ENCODE results near the gene FREM1.

FREM1 gene

DNA sequence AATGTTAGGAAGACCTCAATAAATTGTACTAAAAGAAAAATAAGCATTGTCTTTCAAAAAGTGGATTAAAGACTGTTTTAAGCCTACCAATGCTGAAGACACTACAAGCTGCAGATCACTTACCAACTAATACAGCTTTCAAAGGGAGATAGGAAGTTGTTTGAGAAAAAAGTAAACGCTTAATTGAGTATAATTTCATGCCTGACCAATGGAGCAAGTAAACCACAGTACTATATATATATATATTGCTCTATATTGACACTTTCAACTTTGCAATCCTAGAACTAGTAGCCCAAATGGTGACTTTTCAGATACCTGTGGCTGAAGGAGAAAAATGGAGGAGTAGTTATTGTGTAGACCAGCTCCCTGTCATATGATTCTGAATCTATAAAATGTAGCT is 85.7 kb downstream of the FREM1 start:
- H3K9me3 ChIP-seq (ENCODE audit: control insufficient read depth, low read length), result no peaks in the 10 kb centered on the region
- DNase-seq, result no peak
- H3K4me1 ChIP-seq (ENCODE audit: control insufficient read depth, insufficient read depth, low read length, poor library complexity, severe bottlenecking), result no peaks in the 10 kb centered on the region
- H3K4me3 ChIP-seq (ENCODE audit: insufficient read depth, low read depth, low read length, poor library complexity, severe bottlenecking), result no peak overlapping the region
- no peak overlapping the region for H3K27ac ChIP-seq (ENCODE audit: insufficient read depth, low read length, poor library complexity, severe bottlenecking)
- H3K27me3 ChIP-seq (replicated peaks; ENCODE audit: control insufficient read depth, insufficient read depth, low read length, poor library complexity, severe bottlenecking), result no peaks in the 10 kb centered on the region
- no peaks in the 10 kb centered on the region for H3K36me3 ChIP-seq (ENCODE audit: control insufficient read depth, insufficient read depth, low read length)

- no peaks in the 10 kb centered on the region for H3K36me3 ChIP-seq (ENCODE audit: control insufficient read depth, insufficient read depth, low read length)
- DNase-seq, result no peak
- no peaks in the 10 kb centered on the region for H3K9me3 ChIP-seq (ENCODE audit: control insufficient read depth, low read length)
- no peak overlapping the region for H3K4me3 ChIP-seq (ENCODE audit: insufficient read depth, low read depth, low read length, poor library complexity, severe bottlenecking)
- H3K27me3 ChIP-seq (replicated peaks; ENCODE audit: control insufficient read depth, insufficient read depth, low read length, poor library complexity, severe bottlenecking), result no peaks in the 10 kb centered on the region
- no peak overlapping the region for H3K27ac ChIP-seq (ENCODE audit: insufficient read depth, low read length, poor library complexity, severe bottlenecking)
- H3K4me1 ChIP-seq (ENCODE audit: control insufficient read depth, insufficient read depth, low read length, poor library complexity, severe bottlenecking), result no peaks in the 10 kb centered on the region
These were observed 86.4 kb downstream of the FREM1 start for GRCh38 chr9:14823800-14824199.

DNA sequence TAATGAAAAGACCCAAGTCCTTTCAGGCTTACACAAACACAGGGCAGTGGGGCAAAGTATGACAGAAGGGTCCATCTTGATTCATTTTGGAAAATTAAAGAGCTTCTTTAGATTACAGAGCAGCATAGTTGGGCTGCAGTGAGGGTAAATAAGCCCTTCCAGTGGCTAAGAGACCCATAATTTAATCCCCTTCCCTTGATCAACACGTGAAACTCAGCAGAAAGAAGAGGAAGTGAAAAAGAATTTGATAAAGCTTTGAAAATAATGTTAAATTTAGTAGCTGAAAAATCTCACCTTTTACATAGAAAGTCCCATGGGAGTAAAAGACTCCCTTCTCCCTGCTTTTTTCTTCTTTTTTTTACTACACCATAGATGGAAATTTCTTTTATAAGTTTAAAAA is 87.6 kb downstream of the FREM1 start:
- Histone ChIP-seq H3K36me3 (ENCODE audit: control insufficient read depth, insufficient read depth, low read length) (no peaks in the 10 kb centered on the region), H3K27me3 (replicated peaks; ENCODE audit: control insufficient read depth, insufficient read depth, low read length, poor library complexity, severe bottlenecking) (no peaks in the 10 kb centered on the region), H3K4me3 (ENCODE audit: insufficient read depth, low read depth, low read length, poor library complexity, severe bottlenecking) (no peak overlapping the region), H3K9me3 (ENCODE audit: control insufficient read depth, low read length) (no peaks in the 10 kb centered on the region), H3K27ac (ENCODE audit: insufficient read depth, low read length, poor library complexity, severe bottlenecking) (no peak overlapping the region), H3K4me1 (ENCODE audit: control insufficient read depth, insufficient read depth, low read length, poor library complexity, severe bottlenecking) (no peaks in the 10 kb centered on the region)
- no peak for DNase-seq

GRCh38 chr9:14819183-14819582 is 91.0 kb downstream of the FREM1 start:
- no peaks in the 10 kb centered on the region for H3K27me3 ChIP-seq (replicated peaks; ENCODE audit: control insufficient read depth, insufficient read depth, low read length, poor library complexity, severe bottlenecking)
- H3K27ac ChIP-seq (ENCODE audit: insufficient read depth, low read length, poor library complexity, severe bottlenecking), result no peak overlapping the region
- no peaks in the 10 kb centered on the region for H3K9me3 ChIP-seq (ENCODE audit: control insufficient read depth, low read length)
- no peaks in the 10 kb centered on the region for H3K4me1 ChIP-seq (ENCODE audit: control insufficient read depth, insufficient read depth, low read length, poor library complexity, severe bottlenecking)
- no peak for DNase-seq
- H3K36me3 ChIP-seq (ENCODE audit: control insufficient read depth, insufficient read depth, low read length), result no peaks in the 10 kb centered on the region
- no peak overlapping the region for H3K4me3 ChIP-seq (ENCODE audit: insufficient read depth, low read depth, low read length, poor library complexity, severe bottlenecking)

DNA sequence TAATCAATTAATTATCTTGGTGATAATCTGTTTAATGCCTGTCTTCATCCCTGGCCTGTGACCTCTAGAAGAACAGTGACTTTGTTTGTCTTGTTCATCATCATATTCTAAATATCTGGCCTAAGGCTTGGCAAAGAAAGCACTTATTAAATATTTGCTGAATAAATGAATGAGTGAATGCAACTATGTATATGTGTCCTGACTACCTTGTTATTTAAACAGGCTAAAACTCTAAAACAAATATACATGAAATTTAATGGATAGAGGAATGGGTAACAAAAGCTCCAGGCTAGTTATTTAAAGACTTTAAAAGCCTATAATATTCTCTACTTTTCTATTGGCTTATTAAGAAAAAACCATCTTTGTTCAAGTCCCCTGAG is 96.0 kb downstream of the FREM1 start:
- DNase-seq, result no peak
- H3K4me1 ChIP-seq (ENCODE audit: control insufficient read depth, insufficient read depth, low read length, poor library complexity, severe bottlenecking), result no peaks in the 10 kb centered on the region

DNA sequence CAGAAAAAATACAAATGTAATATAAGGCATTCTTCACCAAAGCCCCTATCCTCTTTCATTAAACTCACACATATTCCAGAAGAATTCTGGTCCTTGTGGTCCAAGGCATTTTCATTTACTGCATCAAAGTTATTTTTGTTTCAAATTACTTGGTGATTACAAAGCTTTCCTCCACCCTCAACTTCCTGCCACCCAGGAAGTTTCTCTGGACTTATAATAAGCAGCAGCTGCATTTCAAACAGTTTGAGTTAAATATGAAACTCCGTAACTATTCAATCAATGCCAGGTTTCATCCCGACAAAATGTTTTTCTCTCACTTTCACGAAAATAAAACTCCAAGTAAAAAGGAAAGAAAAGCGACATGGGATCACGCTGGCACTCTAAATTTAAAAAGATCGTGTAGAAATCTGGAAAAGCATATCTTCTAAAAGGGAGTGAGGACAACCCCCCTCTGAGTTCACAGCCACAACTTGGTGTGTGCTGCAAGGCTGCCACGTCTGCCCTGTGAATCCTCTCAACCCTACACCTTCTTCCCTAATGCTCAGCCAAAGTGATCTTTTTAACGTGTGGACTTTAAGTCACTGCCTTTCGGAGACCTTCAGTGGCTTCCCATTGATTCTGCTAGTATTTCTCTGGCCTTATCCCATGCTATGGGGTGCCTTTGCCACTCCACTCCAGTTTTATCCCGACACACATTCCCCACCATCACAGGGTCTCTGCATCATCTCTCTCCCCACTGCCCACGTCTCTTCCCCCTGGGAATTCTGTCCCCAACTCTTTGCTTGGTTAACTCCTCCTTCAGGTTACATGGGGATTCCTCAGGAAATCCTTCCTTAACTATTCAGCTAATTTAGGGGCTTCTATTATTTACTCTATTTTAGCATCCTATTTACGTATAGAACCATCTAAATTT is 96.6 kb downstream of the FREM1 start:
- Histone ChIP-seq H3K4me3 (ENCODE audit: insufficient read depth, low read depth, low read length, poor library complexity, severe bottlenecking) (no peak overlapping the region), H3K27ac (ENCODE audit: insufficient read depth, low read length, poor library complexity, severe bottlenecking) (no peak overlapping the region), H3K27me3 (replicated peaks; ENCODE audit: control insufficient read depth, insufficient read depth, low read length, poor library complexity, severe bottlenecking) (no peaks in the 10 kb centered on the region)

More for the DNA sequence above, 96.0 kb downstream of the FREM1 start:
- no peaks in the 10 kb centered on the region for H3K9me3 ChIP-seq (ENCODE audit: control insufficient read depth, low read length)
- H3K36me3 ChIP-seq (ENCODE audit: control insufficient read depth, insufficient read depth, low read length), result no peaks in the 10 kb centered on the region
- H3K27ac ChIP-seq (ENCODE audit: insufficient read depth, low read length, poor library complexity, severe bottlenecking), result no peak overlapping the region
- H3K27me3 ChIP-seq (replicated peaks; ENCODE audit: control insufficient read depth, insufficient read depth, low read length, poor library complexity, severe bottlenecking), result no peaks in the 10 kb centered on the region
- no peak overlapping the region for H3K4me3 ChIP-seq (ENCODE audit: insufficient read depth, low read depth, low read length, poor library complexity, severe bottlenecking)

DNA sequence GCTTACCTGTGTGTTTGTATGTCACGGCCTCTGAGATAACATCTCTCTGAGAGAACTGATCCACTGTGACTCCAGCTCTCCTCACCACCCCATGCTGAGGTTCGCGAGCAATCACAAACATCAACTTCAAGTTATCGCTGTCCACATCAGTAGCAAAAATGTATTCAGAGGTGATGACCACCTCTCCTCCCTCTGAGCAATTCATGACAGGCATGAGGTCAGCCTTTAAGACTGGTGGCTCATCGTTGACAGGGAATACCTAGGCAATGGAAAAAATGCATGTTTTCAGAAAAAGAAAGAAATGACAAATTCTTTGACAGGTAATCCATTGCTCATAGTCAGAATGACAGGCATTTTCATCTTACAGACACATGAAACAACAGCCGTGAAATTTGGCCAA is 97.4 kb downstream of the FREM1 start:
- H3K4me3 ChIP-seq (ENCODE audit: insufficient read depth, low read depth, low read length, poor library complexity, severe bottlenecking), result no peak overlapping the region
- H3K9me3 ChIP-seq (ENCODE audit: control insufficient read depth, low read length), result no peaks in the 10 kb centered on the region

More for the DNA sequence above, 96.6 kb downstream of the FREM1 start:
- Histone ChIP-seq H3K9me3 (ENCODE audit: control insufficient read depth, low read length) (no peaks in the 10 kb centered on the region), H3K4me1 (ENCODE audit: control insufficient read depth, insufficient read depth, low read length, poor library complexity, severe bottlenecking) (no peaks in the 10 kb centered on the region), H3K36me3 (ENCODE audit: control insufficient read depth, insufficient read depth, low read length) (no peaks in the 10 kb centered on the region)
- DNase-seq, result no peak

GRCh38 chr9:14811844-14812243 is 98.4 kb downstream of the FREM1 start:
- no peaks in the 10 kb centered on the region for H3K36me3 ChIP-seq (ENCODE audit: control insufficient read depth, insufficient read depth, low read length)
- no peak for DNase-seq
- no peaks in the 10 kb centered on the region for H3K4me1 ChIP-seq (ENCODE audit: control insufficient read depth, insufficient read depth, low read length, poor library complexity, severe bottlenecking)
- no peak overlapping the region for H3K27ac ChIP-seq (ENCODE audit: insufficient read depth, low read length, poor library complexity, severe bottlenecking)
- H3K27me3 ChIP-seq (replicated peaks; ENCODE audit: control insufficient read depth, insufficient read depth, low read length, poor library complexity, severe bottlenecking), result no peaks in the 10 kb centered on the region
- no peaks in the 10 kb centered on the region for H3K9me3 ChIP-seq (ENCODE audit: control insufficient read depth, low read length)
- H3K4me3 ChIP-seq (ENCODE audit: insufficient read depth, low read depth, low read length, poor library complexity, severe bottlenecking), result no peak overlapping the region

More for the DNA sequence above, 97.4 kb downstream of the FREM1 start:
- H3K27ac ChIP-seq (ENCODE audit: insufficient read depth, low read length, poor library complexity, severe bottlenecking), result no peak overlapping the region
- no peaks in the 10 kb centered on the region for H3K36me3 ChIP-seq (ENCODE audit: control insufficient read depth, insufficient read depth, low read length)
- no peak for DNase-seq
- H3K27me3 ChIP-seq (replicated peaks; ENCODE audit: control insufficient read depth, insufficient read depth, low read length, poor library complexity, severe bottlenecking), result no peaks in the 10 kb centered on the region
- no peaks in the 10 kb centered on the region for H3K4me1 ChIP-seq (ENCODE audit: control insufficient read depth, insufficient read depth, low read length, poor library complexity, severe bottlenecking)

GRCh38 chr9:14806941-14807520 is 103.2 kb downstream of the FREM1 start:
- DNase-seq, result no peak
- Histone ChIP-seq H3K4me3 (ENCODE audit: insufficient read depth, low read depth, low read length, poor library complexity, severe bottlenecking) (no peak overlapping the region), H3K9me3 (ENCODE audit: control insufficient read depth, low read length) (no peaks in the 10 kb centered on the region), H3K4me1 (ENCODE audit: control insufficient read depth, insufficient read depth, low read length, poor library complexity, severe bottlenecking) (no peaks in the 10 kb centered on the region), H3K36me3 (ENCODE audit: control insufficient read depth, insufficient read depth, low read length) (no peaks in the 10 kb centered on the region), H3K27ac (ENCODE audit: insufficient read depth, low read length, poor library complexity, severe bottlenecking) (no peak overlapping the region), H3K27me3 (replicated peaks; ENCODE audit: control insufficient read depth, insufficient read depth, low read length, poor library complexity, severe bottlenecking) (no peaks in the 10 kb centered on the region)

GRCh38 chr9:14799030-14799429 is 111.2 kb downstream of the FREM1 start:
- no peak overlapping the region for H3K4me3 ChIP-seq (ENCODE audit: insufficient read depth, low read depth, low read length, poor library complexity, severe bottlenecking)
- H3K27me3 ChIP-seq (replicated peaks; ENCODE audit: control insufficient read depth, insufficient read depth, low read length, poor library complexity, severe bottlenecking), result no peaks in the 10 kb centered on the region
- H3K36me3 ChIP-seq (ENCODE audit: control insufficient read depth, insufficient read depth, low read length), result no peaks in the 10 kb centered on the region
- no peak overlapping the region for H3K27ac ChIP-seq (ENCODE audit: insufficient read depth, low read length, poor library complexity, severe bottlenecking)
- H3K9me3 ChIP-seq (ENCODE audit: control insufficient read depth, low read length), result no peaks in the 10 kb centered on the region
- DNase-seq, result no peak
- no peaks in the 10 kb centered on the region for H3K4me1 ChIP-seq (ENCODE audit: control insufficient read depth, insufficient read depth, low read length, poor library complexity, severe bottlenecking)
